WI38 (cell line): Measurements from ENCODE around the gene NSD1.
"Not testable (repeated sequence)": the region's sequence is repeated elsewhere in the genome, so short reads cannot be mapped to it uniquely, and the experiment has no call there.

Experiments used
- H3K4me3 ChIP-seq: 2 replicates; pipeline ENCODE4 v1.5.1; 2011; ENCODE audit warnings: low read depth, mild to moderate bottlenecking, control low read depth, low read length
- CTCF ChIP-seq: IDR thresholded peaks from 2 replicates; pipeline ENCODE4 v1.5.1; 2012; ENCODE audit warnings: low read depth, mild to moderate bottlenecking, control low read depth, low read length

NSD1 gene

GRCh38 chr5:177300951-177301350 is 167.4 kb downstream of the NSD1 start:
- TF ChIP-seq CTCF: no peak
- no peak overlapping the region for H3K4me3 ChIP-seq

DNA sequence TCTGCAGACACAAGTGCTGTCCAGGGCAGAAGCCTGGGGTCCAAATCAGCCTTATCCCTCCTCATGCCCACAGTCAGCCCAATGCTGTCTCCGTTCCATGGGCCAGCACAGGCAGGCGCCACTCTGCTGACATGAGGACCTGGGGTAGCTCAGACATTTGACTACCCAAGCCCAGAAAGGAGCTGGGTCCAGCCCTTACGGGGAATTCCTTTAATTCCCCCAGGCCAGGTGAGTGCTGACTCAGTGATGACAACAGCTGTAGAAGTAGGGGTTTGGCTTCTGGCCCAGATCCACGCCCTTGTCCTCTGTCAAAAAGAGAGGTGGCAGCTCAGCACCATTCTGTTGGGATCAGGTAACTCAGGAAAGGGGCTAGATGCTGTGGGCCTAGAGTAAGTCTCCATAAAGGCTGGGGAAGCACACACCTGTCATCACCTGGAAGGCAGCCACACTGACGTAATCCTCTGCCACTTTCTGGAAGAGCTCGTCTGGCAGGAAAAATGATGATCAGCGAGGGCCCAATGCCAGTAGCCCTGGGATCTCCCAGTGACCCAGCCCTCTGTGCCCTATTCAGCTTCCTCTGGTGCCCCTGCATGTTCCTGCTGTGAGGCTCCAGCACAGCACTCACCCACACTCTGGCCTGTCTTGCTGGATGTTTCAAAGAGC is 168.1 kb downstream of the NSD1 start:
- no peak for TF ChIP-seq CTCF
- no peak overlapping the region for H3K4me3 ChIP-seq

GRCh38 chr5:177302354-177303110 is 169.0 kb downstream of the NSD1 start:
- H3K4me3 ChIP-seq: peak overlapping the region; percentile 91
- no peak for TF ChIP-seq CTCF

DNA sequence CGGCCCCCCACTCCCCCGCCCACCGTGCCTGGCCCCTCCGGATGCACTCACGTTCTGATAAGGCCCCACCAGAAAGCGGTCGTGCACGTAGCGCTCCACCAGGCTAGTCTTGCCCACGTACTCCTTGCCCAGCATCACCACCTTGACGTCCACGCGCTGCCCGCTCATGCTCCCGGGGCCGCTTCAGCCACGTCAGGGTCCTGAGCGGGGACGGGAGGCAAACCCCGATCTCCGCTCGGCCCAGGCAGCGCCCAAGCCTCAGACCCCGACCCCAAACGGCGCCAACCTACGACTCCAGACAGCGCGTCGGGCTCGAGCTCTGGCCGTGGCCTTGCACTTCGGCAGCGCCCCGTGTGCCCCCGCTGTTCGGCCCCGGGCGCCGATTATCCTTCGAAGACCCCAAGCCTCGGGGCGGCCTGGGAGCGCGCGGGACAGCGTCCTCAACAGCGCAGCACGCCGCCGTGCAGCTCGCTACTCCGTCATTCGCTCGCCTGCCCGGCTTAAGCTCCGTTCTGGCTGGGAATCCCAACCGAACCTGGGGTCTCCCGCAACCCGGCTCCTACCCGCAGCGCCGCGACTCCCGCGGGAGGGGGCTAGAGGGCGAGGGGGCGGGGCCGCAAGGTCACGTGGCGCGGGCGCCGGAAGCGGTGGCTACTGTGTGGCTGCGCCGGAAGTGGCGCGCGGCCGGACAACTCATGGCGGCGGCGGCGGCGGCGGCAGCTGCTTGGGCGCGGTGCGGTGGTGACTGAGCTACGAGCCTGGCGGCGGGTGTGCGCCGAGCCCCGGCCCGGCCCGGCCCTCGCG is 169.8 kb downstream of the NSD1 start, which contains the start of the genes PRELID1 and RAB24:
Gene PRELID1 (plus strand): TSS at position 679 of the 804 bp plus-strand sequence. CDS start 187 bp downstream, outside the sequence.
Gene RAB24 (minus strand): TSS at position 599 of the 804 bp plus-strand sequence. CDS start 431 bp downstream, at position 168.
- peak within 1 kb of the TSS; percentile 91 for H3K4me3 ChIP-seq
- TF ChIP-seq CTCF: 0 out of 2 replicates have a peak, but pooled peaks have one; percentile 7

GRCh38 chr5:177303925-177304391 is 170.4 kb downstream of the NSD1 start:
- no peak for TF ChIP-seq CTCF
- peak overlapping the region; percentile 91 for H3K4me3 ChIP-seq

DNA sequence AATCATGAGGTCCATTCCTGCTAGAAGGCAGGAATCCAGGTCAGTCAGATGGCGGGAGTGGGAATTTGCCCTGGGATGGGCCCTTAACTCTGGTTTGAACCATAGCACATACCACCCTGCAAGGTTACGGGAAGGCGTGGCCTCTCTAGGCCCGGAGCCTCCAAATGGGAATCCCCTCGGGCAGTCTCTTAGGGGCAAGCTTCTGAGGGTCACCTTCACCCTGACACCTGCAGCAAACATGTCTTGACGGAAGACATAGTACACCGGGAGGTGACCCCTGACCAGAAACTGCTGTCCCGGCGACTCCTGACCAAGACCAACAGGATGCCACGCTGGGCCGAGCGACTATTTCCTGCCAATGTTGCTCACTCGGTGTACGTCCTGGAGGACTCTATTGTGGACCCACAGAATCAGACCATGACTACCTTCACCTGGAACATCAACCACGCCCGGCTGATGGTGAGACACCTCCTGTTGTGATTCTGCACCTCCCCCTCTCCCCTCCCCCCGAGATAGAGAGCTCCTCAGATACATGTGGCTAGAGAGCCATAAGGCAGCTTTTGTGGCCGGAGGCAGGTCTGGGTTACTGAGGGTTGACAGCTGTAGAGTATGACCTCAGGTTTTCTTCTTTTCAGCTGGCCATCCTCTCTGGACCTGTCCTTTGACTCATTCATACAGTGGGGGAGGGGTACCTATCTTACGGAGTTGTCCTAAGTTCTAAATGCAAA is 171.0 kb downstream of the NSD1 start:
- no peak for TF ChIP-seq CTCF
- H3K4me3 ChIP-seq: peak overlapping the region; percentile 91

DNA sequence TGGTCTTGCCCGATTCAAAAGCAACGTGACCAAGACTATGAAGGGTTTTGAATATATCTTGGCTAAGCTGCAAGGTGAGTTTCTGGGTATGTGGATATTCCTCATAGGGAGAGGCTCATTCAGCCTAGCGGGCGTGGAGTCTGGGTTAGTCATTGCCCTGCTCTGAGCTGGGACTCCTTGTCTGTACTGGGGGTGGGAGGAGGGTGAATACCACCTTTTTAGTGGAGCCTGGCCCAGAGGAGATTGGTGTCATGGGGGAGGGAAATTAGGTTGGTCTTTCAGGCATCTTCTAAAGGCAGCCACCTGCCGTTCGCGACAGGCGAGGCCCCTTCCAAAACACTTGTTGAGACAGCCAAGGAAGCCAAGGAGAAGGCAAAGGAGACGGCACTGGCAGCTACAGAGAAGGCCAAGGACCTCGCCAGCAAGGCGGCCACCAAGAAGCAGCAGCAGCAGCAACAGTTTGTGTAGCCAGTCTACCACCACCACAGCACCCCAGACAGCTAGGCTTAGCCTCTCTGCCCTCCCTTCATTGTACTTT is 172.6 kb downstream of the NSD1 start:
- H3K4me3 ChIP-seq: not testable (repeated sequence)
